ENCODE measurements around the gene CRNN. TPM values are rescaled to one million over a fixed set of nuclear protein-coding genes. Genes with fewer than 3 reads are reported as not detected.

The CRNN gene
- total RNA-seq, result not detected in 2 replicates
- polyA plus RNA-seq, result not detected in 2 replicates

DNA sequence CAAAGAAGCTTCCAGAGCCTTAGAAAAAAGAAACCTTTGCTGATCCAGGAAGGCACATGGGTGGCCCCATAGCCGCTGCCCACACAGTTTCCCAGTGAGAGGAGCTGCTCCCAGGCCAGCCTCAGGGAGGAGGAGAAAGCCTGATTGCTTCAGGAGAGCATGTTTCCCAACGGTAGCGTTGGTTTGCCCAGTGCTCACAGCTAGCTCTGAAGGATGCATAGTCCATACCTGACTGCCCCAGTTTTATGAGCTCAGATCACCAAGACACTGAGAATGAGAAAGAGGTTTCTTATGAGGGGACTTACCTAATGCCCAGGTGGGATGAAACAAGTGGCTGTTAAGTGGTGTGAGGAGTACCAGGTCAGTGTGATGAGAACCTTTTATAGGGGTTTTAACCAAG lies at the start of gene CRNN:
Gene CRNN, minus strand, starts transcription at position 355 of the 400 bp plus-strand sequence. CDS start 2,030 bp downstream, outside the sequence.
- no peaks in the 10 kb centered on the region for H3K27me3 ChIP-seq
- no peaks in the 10 kb centered on the region for H3K4me1 ChIP-seq (ENCODE audit: low read depth)
- no peak within 1 kb of the TSS for H3K27ac ChIP-seq
- H3K36me3 ChIP-seq, result no peaks in the 10 kb centered on the region
- TF ChIP-seq, protein P1, sequence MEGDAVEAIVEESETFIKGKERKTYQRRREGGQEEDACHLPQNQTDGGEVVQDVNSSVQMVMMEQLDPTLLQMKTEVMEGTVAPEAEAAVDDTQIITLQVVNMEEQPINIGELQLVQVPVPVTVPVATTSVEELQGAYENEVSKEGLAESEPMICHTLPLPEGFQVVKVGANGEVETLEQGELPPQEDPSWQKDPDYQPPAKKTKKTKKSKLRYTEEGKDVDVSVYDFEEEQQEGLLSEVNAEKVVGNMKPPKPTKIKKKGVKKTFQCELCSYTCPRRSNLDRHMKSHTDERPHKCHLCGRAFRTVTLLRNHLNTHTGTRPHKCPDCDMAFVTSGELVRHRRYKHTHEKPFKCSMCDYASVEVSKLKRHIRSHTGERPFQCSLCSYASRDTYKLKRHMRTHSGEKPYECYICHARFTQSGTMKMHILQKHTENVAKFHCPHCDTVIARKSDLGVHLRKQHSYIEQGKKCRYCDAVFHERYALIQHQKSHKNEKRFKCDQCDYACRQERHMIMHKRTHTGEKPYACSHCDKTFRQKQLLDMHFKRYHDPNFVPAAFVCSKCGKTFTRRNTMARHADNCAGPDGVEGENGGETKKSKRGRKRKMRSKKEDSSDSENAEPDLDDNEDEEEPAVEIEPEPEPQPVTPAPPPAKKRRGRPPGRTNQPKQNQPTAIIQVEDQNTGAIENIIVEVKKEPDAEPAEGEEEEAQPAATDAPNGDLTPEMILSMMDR (IDR thresholded peaks at IDR 0.05; ENCODE audit: low read depth, low read length), result no peak
- DNase-seq (ENCODE audit: low read depth in 1 of 2, low spot score in 1 of 2), result no peak
- no peak within 1 kb of the TSS for H3K4me3 ChIP-seq
- peaks cover 4% of the 10 kb centered on the region for H3K9me3 ChIP-seq (ENCODE audit: low read depth)

DNA sequence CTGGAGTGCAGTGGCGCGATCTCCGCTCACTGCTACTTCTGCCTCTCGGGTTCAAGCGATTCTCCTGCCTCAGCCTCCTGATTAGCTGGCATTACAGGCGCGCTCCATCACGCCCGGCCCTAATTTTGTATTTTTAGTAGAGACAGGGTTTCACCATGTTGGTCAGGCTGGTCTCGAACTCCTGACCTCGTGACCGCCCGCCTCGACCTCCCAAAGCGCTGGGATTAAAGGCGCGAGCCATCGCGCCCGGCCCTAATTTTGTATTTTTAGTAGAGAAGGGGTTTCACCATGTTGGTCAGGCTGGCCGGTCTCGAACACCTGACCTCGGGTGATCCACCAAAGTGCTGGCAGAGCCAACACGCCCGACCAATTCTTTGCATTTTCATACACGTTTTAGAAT lies 48.6 kb upstream of the CRNN start:
- TF ChIP-seq, protein P1 (IDR thresholded peaks at IDR 0.05; ENCODE audit: low read depth, low read length), result no peak
- Histone ChIP-seq H3K27me3 (no peaks in the 10 kb centered on the region), H3K4me1 (ENCODE audit: low read depth) (no peaks in the 10 kb centered on the region), H3K27ac (no peak overlapping the region), H3K36me3 (no peaks in the 10 kb centered on the region), H3K9me3 (ENCODE audit: low read depth) (no peaks in the 10 kb centered on the region), H3K4me3 (no peak overlapping the region)
- no peak for DNase-seq (ENCODE audit: low read depth in 1 of 2, low spot score in 1 of 2)

DNA sequence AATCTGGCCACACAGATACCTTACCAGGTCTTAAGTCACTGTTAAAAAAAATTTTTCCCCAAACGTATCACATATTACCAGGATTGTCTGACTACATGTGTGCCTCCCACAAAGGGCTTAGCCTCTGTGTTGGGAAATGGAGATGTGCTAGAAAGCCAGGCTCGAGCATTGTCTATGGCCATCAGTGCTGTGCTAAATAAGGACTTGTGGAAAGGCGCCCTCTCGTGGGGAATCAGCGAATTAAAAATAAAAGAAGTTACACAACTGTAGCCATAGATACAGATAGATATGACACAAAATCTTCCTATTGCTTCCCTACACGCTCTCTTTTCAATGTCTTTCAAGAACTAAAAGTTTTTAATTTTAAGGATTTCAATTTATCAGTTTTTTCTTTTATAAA lies 47.5 kb upstream of the CRNN start:
- no peak overlapping the region for H3K27ac ChIP-seq
- peak in 1 of 2 donors; percentile 82 for DNase-seq (ENCODE audit: low read depth in 1 of 2, low spot score in 1 of 2)
- no peaks in the 10 kb centered on the region for H3K9me3 ChIP-seq (ENCODE audit: low read depth)
- H3K4me1 ChIP-seq (ENCODE audit: low read depth), result no peaks in the 10 kb centered on the region
- no peaks in the 10 kb centered on the region for H3K36me3 ChIP-seq
- no peak overlapping the region for H3K4me3 ChIP-seq
- H3K27me3 ChIP-seq, result no peaks in the 10 kb centered on the region
- TF ChIP-seq, protein P1 (IDR thresholded peaks at IDR 0.05; ENCODE audit: low read depth, low read length), result peak; percentile 71

DNA sequence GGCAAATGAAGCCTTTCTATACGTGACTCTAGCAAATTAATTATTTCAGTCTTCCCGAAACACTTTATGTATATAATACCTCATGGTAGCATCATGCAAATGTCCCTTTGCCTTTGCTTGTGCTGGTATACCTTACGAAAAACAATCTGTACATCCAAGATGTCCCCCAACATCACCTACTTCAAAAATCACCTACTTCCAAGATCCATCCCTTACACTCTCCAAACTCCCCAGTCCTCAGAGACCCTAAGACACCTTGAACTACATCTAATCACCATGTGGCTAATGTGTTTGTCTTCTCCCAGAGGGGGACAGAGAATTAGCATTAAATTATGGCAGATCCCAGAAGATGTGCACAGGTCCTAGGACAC lies 46.5 kb upstream of the CRNN start:
- no peak for DNase-seq (ENCODE audit: low read depth in 1 of 2, low spot score in 1 of 2)
- TF ChIP-seq, protein P1 (IDR thresholded peaks at IDR 0.05; ENCODE audit: low read depth, low read length), result no peak
- Histone ChIP-seq H3K36me3 (no peaks in the 10 kb centered on the region), H3K4me3 (no peak overlapping the region), H3K27ac (no peak overlapping the region), H3K9me3 (ENCODE audit: low read depth) (no peaks in the 10 kb centered on the region), H3K4me1 (ENCODE audit: low read depth) (no peaks in the 10 kb centered on the region), H3K27me3 (no peaks in the 10 kb centered on the region)

DNA sequence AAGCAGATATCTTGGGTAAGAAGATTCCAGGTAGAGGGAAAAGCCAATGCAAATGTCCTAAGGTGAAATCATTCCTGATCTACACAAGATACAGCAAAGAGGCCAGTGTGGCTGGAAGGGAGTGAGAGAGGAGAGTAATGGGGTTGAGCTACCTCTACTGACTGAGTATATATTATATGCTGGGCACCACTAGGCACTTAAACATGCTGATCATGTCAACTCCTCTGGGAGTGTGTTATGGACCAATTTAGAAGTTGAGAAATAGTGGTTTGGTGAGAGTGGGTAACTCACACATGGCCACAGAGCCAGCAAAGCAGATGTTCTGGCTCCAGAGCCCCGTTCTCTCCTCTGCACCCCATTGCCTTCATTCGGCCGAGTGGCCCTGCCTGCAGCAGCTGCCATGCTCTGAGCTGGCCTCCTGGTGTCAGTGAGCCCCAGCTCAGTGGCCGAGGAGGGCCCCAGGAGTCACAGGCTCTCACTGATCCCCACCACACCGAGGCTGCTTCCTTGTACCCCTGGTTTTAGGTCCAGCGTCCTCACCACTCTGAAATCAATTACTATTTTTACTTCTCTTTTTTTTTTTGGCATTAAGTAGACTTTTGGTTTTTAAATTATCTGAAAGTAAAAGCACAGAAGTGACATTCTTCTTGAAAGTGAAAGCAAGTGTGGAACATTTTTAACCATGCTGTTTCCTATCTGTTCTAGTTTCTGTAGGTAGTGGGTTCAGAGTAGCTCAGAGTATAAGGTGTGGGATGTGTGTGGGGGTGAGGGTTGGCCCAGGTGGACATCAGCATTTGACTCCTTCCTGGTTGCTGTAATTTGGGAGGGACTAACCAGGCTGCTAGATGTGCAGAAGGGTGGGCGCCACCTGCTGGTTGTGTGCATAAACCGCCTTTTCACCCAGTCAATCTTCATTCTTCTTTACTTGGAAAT lies 45.8 kb upstream of the CRNN start:
- Histone ChIP-seq H3K27ac (no peak overlapping the region), H3K36me3 (no peaks in the 10 kb centered on the region), H3K27me3 (no peaks in the 10 kb centered on the region), H3K9me3 (ENCODE audit: low read depth) (no peaks in the 10 kb centered on the region), H3K4me1 (ENCODE audit: low read depth) (no peaks in the 10 kb centered on the region), H3K4me3 (no peak overlapping the region)
- peak in 1 of 2 donors; percentile 85 for DNase-seq (ENCODE audit: low read depth in 1 of 2, low spot score in 1 of 2)
- TF ChIP-seq, protein P1 (IDR thresholded peaks at IDR 0.05; ENCODE audit: low read depth, low read length), result peak; percentile 90
